HepG2 (cell line): ENCODE results near the gene IL17RC. TPM values are rescaled to one million over a fixed set of nuclear protein-coding genes. Genes with fewer than 3 reads are reported as not detected.
A peak's percentile ranks its signal among the peaks of the same experiment; 100 is the strongest.

ENCODE experiments used
- CEBPB ChIP-seq: IDR thresholded peaks from 2 replicates; pipeline ENCODE4 v1.6.1; 2011; ENCODE audit warnings: low read depth, low read length, improper control_type of control experiment, borderline replicate concordance
- DMAP1 ChIP-seq: IDR thresholded peaks from 2 replicates; pipeline ENCODE4 v1.6.1; 2016
- IKZF4 ChIP-seq: sonication (generic); formaldehyde crosslinking; IDR thresholded peaks from 2 replicates; pipeline ENCODE4 v1.5.1; 2020; ENCODE audit warnings: borderline replicate concordance, mild to moderate bottlenecking, low read depth, missing genetic modification reagents; ENCODE audit errors: not compliant biosample characterization
- KLF16 ChIP-seq, 2 experiments: sonication (generic) in 1 of 2; formaldehyde crosslinking in 1 of 2; IDR thresholded peaks; 2 replicates each; pipeline versions ENCODE4 v1.6.1 to v1.8.0; 2016 to 2023; ENCODE audit warnings: missing genetic modification reagents in 2 of 2, missing compliant biosample characterization in 1 of 2
- MIER2 ChIP-seq: IDR thresholded peaks from 2 replicates; pipeline ENCODE4 v1.6.1; 2016; ENCODE audit warnings: missing biosample characterization, missing genetic modification reagents
- RFX5 ChIP-seq: IDR thresholded peaks from 2 replicates; pipeline ENCODE4 v1.6.1; 2011; ENCODE audit warnings: low read depth, low read length, improper control_type of control experiment
- RNF219 ChIP-seq: sonication (generic); formaldehyde crosslinking; IDR thresholded peaks from 2 replicates; pipeline ENCODE4 v1.5.0; 2020; ENCODE audit warnings: mild to moderate bottlenecking, missing genetic modification reagents
- SMYD3 ChIP-seq: sonication (generic); formaldehyde crosslinking; IDR thresholded peaks from 2 replicates; pipeline ENCODE4 v1.8.1; 2023; ENCODE audit warnings: mild to moderate bottlenecking, missing genetic modification reagents
- STAT5B ChIP-seq: sonication (generic); formaldehyde crosslinking; IDR thresholded peaks from 2 replicates; pipeline ENCODE4 v1.4.0; 2020; ENCODE audit warnings: missing genetic modification reagents
- TCF12 ChIP-seq, 2 experiments: fragments of 450-650 bp in 1 of 2; sonication (generic) in 1 of 2; formaldehyde crosslinking in 1 of 2; IDR thresholded peaks; 2 replicates each; pipeline versions ENCODE4 v1.6.1 to v1.8.0; 2017 to 2022; ENCODE audit warnings: antibody characterized with exemption in 1 of 2, mild to moderate bottlenecking in 1 of 2, missing genetic modification reagents in 1 of 2, moderate library complexity in 1 of 2
- U2AF2 ChIP-seq: fragments of 200-400 bp; formaldehyde crosslinking; IDR thresholded peaks from 2 replicates; pipeline ENCODE4 v1.6.1; 2017; ENCODE audit warnings: low read depth, mild to moderate bottlenecking, low read length
- ZBTB38 ChIP-seq: sonication (generic); formaldehyde crosslinking; IDR thresholded peaks from 2 replicates; pipeline ENCODE4 v1.5.1; 2020; ENCODE audit warnings: mild to moderate bottlenecking, missing genetic modification reagents
- ZC3H4 ChIP-seq: sonication (generic); formaldehyde crosslinking; IDR thresholded peaks from 2 replicates; pipeline ENCODE4 v1.4.0; 2020; ENCODE audit warnings: missing genetic modification reagents, borderline replicate concordance
- ZHX1 ChIP-seq: sonication (generic); formaldehyde crosslinking; IDR thresholded peaks from 2 replicates; pipeline ENCODE4 v1.8.1; 2022; ENCODE audit warnings: low read depth, mild to moderate bottlenecking, missing genetic modification reagents
- ZNF619 ChIP-seq: sonication (generic); formaldehyde crosslinking; IDR thresholded peaks from 2 replicates; pipeline ENCODE4 v1.4.0; 2020; ENCODE audit warnings: mild to moderate bottlenecking, missing genetic modification reagents
- ZNF670 ChIP-seq: sonication (generic); formaldehyde crosslinking; IDR thresholded peaks from 2 replicates; pipeline ENCODE4 v1.8.0; 2022; ENCODE audit warnings: mild to moderate bottlenecking, missing genetic modification reagents, borderline replicate concordance
- ZNF687 ChIP-seq: sonication (generic); formaldehyde crosslinking; IDR thresholded peaks from 2 replicates; pipeline ENCODE4 v1.5.1; 2020; ENCODE audit warnings: mild to moderate bottlenecking, missing genetic modification reagents, moderate library complexity
- polyA plus RNA-seq, 8 experiments: library from polyadenylated mRNA; depleted of rRNA in 3 of 8; stranded (reverse) in 7 of 8; unstranded in 1 of 8; fragments of >200 nt; fragmentation: Illumina TruSeq in 4 of 8; extraction: Trizol in 4 of 8; gene quantifications; 2 replicates each; pipeline versions ENCODE4 v1.2.1 to v1.2.3, GENCODE V29; 2011 to 2016; ENCODE audit warnings: low read depth in 4 of 8, missing spikeins in 1 of 8, mixed read lengths in 1 of 8; ENCODE audit not compliant: insufficient read depth in 1 of 8
- total RNA-seq, 5 experiments: library from RNA; depleted of rRNA; stranded (reverse); fragments of >200 nt; fragmentation: Illumina TruSeq; extraction: Trizol; gene quantifications; 2 replicates each; pipeline ENCODE4 v1.2.3, GENCODE V29; 2016; ENCODE audit warnings: low read depth in 1 of 5

IL17RC gene
- total and polyA plus RNA-seq, 2 of the 13 experiments (the other 11 are each of a cell fraction or from before 2014, with no cell fraction given), result 20.7 to 24.0 TPM

GRCh38 chr3:9947025-9947995, 30.4 kb downstream of the IL17RC start (continued):
- TF ChIP-seq ZNF687 (CRISPR knock-in tag), result peak; percentile 91
- TF ChIP-seq RFX5, result no peak
- no peak for TF ChIP-seq SMYD3
- TF ChIP-seq RNF219 (CRISPR knock-in tag), result no peak
- TF ChIP-seq MIER2 (CRISPR knock-in tag), result no peak
- TF ChIP-seq U2AF2, result no peak
- TF ChIP-seq KLF16 (CRISPR knock-in tag; IDR thresholded peaks at IDR 0.05), result peak; percentile 46 to 55; a peak in 2 of 4 replicates
- TF ChIP-seq ZC3H4 (CRISPR knock-in tag), result no peak
- no peak for TF ChIP-seq CEBPB
- TF ChIP-seq IKZF4 (CRISPR knock-in tag), result peak; percentile 94
- TF ChIP-seq TCF12 (IDR thresholded peaks at IDR 0.05), result no peak
- TF ChIP-seq TCF12 (CRISPR knock-in tag; IDR thresholded peaks at IDR 0.05), result no peak
- peak; percentile 71 for TF ChIP-seq ZBTB38
- peak; percentile 87 for TF ChIP-seq DMAP1 (CRISPR knock-in tag)
- peak; percentile 80; the same call in 1 of the 2 replicates for TF ChIP-seq ZNF619 (CRISPR knock-in tag)
- TF ChIP-seq STAT5B (CRISPR knock-in tag), result no peak
- peak; percentile 72 for TF ChIP-seq ZNF670 (CRISPR knock-in tag)
- 0 out of 2 replicates have a peak, but pooled peaks have one; percentile 67 for TF ChIP-seq ZHX1
